Myocyte (in vitro differentiated cells): ENCODE measurements around the gene CALM1. TPM values are rescaled to one million over a fixed set of nuclear protein-coding genes. Genes with fewer than 3 reads are reported as not detected.
"Not testable (repeated sequence)": the region's sequence is repeated elsewhere in the genome, so short reads cannot be mapped to it uniquely, and the experiment has no call there.

Experiments used
- DNase-seq: peaks from one replicate; pipeline ENCODE4 v3.0.0-alpha.2; 2012; ENCODE audit warnings: low read depth
- total RNA-seq: library from RNA; depleted of rRNA; stranded (reverse); fragments of >200 nt; gene quantifications from 2 replicates; pipeline ENCODE4 v1.2.3, GENCODE V29; 2014

Gene CALM1
- total RNA-seq, 1 donor from 2014 or later, result 694 TPM

- peak; percentile 100 for DNase-seq
Observed at GRCh38 chr14:90383126-90383730, 13.6 kb upstream of the CALM1 start.

DNA sequence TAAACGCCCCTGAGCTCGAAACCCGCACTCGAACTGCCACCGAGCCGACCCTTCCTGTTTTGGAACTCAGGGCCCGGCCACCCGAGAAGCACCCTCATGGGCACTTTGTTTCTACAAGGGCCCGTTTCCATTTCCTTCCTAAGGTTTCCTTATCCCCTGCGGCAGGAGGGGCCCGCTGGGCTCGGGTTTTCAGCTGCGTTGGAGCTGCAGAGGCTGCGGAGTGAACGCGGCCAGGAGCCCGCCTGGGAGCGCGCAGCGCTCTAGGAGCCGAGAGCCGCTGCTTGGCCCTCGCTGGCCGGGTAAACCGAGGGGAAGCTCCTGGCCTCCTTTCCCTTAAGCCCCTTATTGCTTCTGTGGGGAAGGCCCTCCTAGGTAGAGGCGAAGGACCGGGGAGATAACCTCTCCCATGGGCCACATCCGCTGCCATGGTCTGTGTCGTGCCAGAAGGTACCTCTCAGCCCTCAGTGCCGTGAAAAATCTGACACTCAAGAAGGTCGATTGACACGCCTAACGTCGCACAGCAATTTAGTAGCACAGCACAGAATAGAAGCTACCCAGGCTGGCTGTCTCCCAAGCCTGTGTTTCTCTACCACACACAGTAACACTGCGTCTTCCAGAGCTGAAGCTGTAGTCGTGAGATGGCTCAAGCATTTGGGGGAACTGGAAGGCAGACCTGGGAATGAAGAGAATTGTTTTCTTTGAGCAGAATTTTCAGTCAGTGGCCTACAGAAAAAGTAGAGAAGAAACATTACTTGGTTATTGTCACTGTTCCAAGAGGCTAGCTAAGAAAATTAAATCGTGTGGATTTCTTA, 12.9 kb upstream of the CALM1 start:
- DNase-seq, result peak; percentile 52

DNA sequence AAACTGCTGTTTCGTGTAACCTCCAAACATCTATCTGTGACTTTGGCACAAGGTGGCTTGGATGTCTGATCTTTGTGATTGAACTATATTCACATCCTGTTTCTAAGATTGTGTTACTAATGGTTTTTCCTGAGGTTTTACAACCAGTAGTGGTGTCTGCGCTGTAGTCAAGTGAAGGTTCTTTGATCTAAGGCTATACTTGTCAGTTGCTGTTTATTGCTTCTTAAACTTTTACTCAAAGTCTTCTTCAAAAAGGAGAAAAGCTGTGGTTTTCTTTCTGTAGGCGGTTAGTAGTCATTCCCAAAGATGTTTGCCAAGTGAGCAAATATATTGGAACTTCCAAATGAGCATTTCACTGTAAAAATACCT, 12.3 kb upstream of the CALM1 start:
- no peak for DNase-seq

- DNase-seq, result no peak
Observed at GRCh38 chr14:90386321-90386720, 10.5 kb upstream of the CALM1 start.

GRCh38 chr14:90387206-90387760, 9.5 kb upstream of the CALM1 start:
- no peak for DNase-seq

DNA sequence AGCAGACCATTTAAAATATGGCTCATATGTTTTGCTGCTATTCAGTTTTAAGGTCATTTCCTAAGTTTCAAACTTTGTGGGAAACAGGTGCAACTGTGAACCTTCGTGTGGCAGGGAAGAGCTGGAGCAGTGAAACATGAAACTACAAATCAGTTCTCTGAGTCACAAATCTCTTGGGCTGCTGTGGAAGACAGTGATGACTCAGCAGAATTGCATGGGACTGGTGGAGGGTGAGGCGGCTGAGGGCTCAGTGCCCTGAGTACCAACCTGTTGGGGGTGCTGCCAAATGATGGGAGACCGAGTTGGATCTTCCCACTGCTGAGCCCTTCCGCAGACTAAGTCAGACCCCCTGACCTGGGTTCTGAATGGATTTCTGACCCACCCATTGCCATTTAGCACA, 8.4 kb upstream of the CALM1 start:
- DNase-seq, result peak; percentile 91

DNA sequence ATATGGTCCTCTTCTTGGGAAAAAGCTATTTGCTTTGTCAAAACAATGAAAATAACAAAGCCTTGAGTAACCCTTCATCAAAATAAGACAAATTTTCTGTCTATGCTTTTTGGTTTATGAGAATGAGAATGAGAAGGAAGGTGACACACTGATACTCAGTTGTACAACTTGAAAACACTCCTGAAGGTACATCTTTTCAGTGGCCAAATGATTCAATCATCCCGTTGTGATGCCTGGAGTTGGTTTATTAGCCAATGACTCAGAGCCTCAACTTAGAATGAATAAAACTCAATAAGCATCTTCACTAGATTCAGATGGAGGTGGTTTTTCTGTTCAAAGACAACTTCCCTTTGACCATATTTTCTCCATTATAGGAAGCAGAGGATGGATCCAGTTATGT, 7.8 kb upstream of the CALM1 start:
- DNase-seq, result no peak

- DNase-seq, result no peak
Observed at GRCh38 chr14:90393966-90394365, 2.9 kb upstream of the CALM1 start.

DNA sequence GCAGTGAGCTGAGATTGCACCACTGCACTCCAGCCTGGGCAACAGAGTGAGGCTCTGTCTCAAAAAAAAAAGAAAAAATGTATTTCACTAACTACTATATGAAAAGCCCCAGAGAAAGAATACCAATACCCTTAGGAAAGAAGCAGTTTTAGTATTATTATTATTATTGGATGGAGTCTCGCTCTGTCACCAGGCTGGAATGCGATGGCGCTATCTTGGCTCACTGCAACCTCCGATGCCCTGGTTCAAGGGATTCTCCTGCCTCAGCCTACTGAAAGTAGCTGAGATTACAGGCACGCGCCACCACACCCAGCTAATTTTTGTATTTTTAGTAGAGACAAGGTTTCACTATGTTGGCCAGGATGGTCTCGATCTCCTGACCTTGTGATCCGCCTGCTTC, 2.0 kb upstream of the CALM1 start:
- not testable (repeated sequence) for DNase-seq

DNA sequence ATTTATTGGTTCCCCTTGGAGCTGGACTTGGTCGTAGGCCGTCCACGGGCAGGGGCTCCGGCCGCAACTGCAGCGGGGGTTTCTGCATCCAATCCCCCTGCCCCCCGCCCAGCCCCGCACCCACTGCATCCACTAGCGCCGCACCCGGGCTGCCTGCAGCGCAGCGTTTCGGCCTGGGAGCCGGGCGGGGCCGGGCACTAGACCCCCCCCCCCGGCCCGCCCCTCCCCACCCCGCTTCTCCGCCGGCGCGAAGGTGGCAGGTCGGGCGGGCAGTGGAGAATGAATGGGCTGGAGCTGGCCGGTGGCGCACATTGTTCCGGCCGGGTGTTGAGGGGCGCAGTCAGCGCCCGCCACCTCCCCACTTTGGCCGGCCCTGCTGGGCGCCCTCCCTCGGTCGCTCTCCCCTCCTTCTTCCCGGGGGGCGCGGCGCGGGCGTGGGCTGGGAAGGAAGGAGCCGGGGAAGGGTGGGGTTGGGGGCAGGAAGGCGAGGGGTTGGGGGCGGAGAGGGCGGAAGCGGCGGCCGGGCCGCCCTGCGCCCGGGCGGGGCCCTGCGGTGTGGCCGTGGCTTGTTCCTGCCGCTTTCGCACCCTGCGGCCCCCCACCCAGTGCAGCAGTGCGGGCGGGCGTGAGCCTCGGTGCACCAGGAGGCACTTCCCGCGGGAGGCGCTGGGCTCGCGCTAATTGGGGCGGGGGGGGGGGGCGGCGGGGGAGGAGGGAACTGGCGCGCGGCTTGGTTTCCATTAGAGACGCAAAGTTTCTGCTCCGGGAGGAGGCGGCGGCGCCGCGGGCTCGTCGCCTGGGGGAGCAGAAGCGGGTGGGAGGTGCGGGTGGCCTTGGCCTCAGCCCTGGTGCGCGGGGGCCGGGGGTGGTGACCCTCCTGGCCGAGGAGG, 841 bp downstream of the CALM1 start:
- no peak for DNase-seq

GRCh38 chr14:90398315-90398839, 1.5 kb downstream of the CALM1 start:
- DNase-seq, result peak; percentile 49

DNA sequence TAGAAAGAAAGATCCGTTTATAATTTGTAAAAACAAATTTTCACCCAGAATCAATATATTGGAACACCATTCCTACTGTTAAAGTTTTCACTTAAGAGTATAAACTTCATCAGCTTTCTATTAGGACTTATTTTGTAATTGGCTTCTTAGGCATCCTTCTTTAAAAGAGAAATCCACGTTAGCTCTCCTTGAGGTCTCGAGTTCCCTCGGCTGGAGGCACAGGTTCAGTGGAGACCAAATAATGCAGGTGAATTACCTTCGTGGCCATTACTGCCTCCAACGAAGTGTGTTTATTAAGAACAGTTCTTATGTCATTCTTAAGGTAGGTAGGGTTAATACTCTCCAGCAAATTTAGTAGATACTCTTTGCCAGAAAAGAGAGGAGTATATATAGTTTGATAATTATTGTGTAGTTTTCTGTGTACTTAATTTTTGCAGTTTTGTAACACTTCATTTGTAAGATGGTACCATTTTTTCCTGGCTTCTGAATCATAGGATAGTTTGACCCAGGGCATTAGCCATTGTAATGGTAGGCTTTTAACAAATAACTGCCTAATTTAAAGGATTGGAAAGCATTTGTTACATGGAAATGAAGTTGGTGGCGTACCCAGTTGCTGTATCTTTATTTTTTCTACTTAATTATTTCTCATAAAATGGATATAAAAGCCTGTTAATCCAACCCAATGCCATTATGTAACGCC, 2.2 kb downstream of the CALM1 start:
- no peak for DNase-seq

DNA sequence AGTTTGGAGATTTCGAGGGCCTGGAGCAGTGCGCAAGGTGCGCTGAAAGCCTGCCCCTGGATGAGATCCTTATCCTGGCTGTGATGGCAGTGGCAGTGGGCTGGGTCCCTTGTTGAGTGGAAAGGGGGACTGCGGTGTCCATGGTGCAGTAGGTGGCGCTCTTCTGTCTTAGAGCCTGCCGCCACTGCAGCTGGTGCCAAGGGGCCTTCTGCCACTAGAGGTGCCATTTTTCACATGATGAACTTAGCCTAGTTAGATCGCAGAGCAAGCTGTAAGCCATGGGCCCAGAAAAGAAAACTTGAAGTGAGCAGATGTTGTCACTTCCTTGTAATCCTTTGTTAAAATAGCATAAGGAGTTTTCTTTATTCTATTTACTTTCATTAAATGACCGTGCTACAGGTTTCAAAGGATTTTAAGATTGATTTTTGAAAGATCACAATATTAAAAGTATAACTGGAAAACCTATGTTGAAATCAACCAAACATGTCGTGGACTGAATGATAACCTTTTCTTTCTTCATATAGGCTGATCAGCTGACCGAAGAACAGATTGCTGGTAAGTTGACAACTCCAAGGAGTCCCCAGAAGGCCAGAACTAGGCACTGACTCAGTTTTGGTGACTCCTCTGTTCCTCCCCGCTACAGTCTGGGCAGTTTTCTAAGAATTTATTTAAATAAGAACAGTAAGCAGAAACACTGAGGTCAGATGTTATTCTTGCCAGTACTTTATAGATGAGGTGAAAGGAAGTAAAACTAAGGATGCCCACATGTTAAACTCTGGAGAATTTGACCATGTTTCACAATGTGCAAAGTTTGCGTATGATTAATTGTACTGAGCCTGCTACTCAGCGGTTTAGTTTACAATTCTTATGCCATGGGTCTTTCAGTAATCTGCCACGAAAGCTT, 3.0 kb downstream of the CALM1 start:
- peak; percentile 95 for DNase-seq

DNA sequence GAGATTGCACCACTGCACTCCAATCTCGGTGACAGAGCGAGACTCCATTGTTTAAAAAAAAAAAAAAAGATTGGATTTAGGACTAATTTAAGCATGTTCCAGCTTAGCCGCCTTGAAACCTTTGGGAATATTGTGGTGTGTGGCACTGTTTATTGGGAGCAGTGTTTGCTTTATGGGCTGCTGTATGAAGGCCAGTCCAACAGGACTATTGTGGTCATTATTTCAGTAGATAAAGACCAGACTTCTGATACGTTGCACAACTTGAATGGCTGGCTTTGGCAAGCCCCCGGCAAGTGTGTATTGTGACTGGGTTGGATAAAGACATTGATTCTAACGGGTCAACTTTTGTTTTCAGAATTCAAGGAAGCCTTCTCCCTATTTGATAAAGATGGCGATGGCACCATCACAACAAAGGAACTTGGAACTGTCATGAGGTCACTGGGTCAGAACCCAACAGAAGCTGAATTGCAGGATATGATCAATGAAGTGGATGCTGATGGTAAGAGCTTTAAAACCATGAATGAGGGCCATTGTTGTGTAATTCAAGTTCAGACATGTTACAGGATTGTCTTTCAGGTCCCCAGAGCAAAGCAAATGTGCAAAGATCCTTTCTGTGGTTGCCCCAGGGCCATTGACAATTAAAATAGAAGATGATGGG, 4.2 kb downstream of the CALM1 start:
- no peak for DNase-seq

GRCh38 chr14:90402016-90402415, 5.2 kb downstream of the CALM1 start:
- no peak for DNase-seq

DNA sequence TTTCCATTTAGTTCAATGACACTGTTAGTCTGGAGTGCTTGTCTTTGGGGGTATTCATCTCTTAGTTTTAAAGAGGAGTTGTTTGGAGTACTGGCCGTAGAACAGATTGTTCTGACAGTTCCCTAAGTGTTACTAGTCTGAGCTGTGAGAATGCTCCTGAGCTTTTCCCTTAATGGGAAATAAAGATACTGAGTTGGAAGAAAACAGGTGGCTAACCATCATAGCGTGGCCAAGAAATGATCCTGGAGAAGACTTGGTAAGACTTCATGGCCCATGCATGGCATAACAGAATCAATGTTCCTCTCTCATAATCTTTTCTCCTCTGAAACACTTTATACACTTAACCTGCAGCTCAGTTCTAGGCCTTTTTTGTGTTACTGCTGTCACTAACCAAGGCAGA, 6.2 kb downstream of the CALM1 start:
- DNase-seq, result no peak

GRCh38 chr14:90405101-90405500, 8.3 kb downstream of the CALM1 start:
- DNase-seq, result no peak

DNA sequence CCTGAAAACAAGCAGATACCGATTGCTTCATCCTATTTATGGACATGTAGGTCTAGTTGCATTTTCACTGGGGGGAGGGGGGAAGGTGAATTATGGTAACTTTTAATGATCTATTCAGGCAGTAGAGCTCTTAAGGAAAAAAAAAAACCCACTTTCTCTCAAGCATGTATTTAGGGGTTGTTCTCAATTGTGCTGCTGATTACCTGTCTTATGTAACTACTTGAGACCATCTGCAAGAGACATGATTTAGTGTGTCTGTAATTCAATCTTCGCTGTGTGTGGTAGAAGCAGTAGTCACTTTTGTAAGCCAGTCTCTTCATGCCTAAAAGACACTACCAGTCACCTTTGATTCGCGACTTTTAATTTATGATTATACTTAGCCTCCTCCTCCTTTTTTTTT, 8.9 kb downstream of the CALM1 start:
- DNase-seq, result no peak

GRCh38 chr14:90406384-90406798, 9.6 kb downstream of the CALM1 start:
- no peak for DNase-seq
